Subcutaneous abdominal adipose tissue (tissue), 5 donors: ENCODE measurements around the gene ZAR1L.

Source experiments
- H3K27ac ChIP-seq: one replicate; pipeline ENCODE4 v1.7.0; 2013; ENCODE audit warnings: low read depth, mild to moderate bottlenecking, inconsistent platforms, low read length, moderate library complexity
- H3K27me3 ChIP-seq, 5 donors: one replicate each; pipeline ENCODE4 v1.7.0; 2013; ENCODE audit warnings: low read length in 5 of 5, inconsistent platforms in 1 of 5; ENCODE audit not compliant: control insufficient read depth in 5 of 5, insufficient read depth in 4 of 5
- H3K36me3 ChIP-seq, 5 donors: one replicate each; pipeline ENCODE4 v1.7.0; 2013; ENCODE audit warnings: low read length in 5 of 5; ENCODE audit not compliant: control insufficient read depth in 5 of 5, insufficient read depth in 5 of 5
- H3K4me1 ChIP-seq, 5 donors: one replicate each; pipeline ENCODE4 v1.7.0; 2013; ENCODE audit warnings: low read length in 5 of 5, mild to moderate bottlenecking in 3 of 5, moderate library complexity in 1 of 5; ENCODE audit not compliant: control insufficient read depth in 5 of 5, insufficient read depth in 5 of 5
- H3K4me3 ChIP-seq, 5 donors: one replicate each; pipeline ENCODE4 v1.7.0; 2013; ENCODE audit warnings: low read length in 5 of 5, low read depth in 1 of 5
- H3K9ac ChIP-seq, 5 donors: one replicate each; pipeline ENCODE4 v1.7.0; 2013; ENCODE audit warnings: low read length in 5 of 5, mild to moderate bottlenecking in 4 of 5, moderate library complexity in 3 of 5
- H3K9me3 ChIP-seq, 5 donors: one replicate each; pipeline ENCODE4 v1.7.0; 2013; ENCODE audit warnings: low read length in 5 of 5; ENCODE audit not compliant: control insufficient read depth in 5 of 5
- donor health status: healthy.
- donor health status: healthy.
- donor health status: healthy.
- donor health status: healthy.
- donor health status: healthy.

ZAR1L gene

DNA sequence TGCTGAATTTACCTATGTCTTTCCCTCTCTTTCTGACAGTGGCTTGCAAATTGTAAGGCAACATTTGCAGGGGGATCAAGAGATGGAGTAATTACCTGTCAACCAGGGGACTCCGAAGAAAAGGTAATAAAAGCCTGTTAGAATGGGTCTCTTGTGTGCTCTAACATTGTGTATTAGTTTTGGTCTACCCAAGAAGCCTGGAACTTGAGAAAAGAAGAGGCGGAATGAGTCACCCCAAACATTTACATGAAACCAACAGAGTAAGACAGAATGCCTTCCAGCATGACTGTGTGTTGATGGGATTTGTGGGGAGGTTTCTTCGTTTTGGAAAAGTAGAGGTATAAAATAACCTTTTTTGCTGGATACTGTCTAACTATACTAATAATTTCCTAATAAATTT lies 36.7 kb downstream of the ZAR1L start:
- H3K36me3 ChIP-seq, result peaks cover 13 to 62% (median 40%) of the 10 kb centered on the region in 5 donors
- no peak overlapping the region for H3K4me3 ChIP-seq
- H3K27ac ChIP-seq, result no peak overlapping the region
- no peaks in the 10 kb centered on the region for H3K4me1 ChIP-seq
- H3K9me3 ChIP-seq, result no peaks in the 10 kb centered on the region
- H3K9ac ChIP-seq, result no peak overlapping the region
- no peaks in the 10 kb centered on the region for H3K27me3 ChIP-seq

DNA sequence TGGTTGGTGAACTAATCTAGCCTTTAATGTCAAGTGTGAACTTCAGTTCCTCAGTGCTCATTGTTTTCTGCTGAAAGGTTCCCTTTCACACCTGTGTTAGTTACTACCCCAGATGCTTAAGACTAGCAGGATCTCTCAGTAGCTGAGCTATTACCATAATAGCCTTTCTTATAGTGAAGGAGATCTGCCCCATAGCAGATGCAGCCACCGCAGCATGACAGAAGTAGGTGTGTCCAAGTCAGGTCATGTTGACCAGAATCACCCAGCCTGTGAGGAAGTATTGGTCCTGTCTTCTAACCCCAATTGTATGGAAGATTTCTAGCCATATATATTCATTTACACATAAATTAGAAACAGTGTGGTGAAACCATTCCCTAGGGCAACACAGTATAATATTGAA lies 37.3 kb downstream of the ZAR1L start:
- peaks cover 13 to 63% (median 40%) of the 10 kb centered on the region in 5 donors for H3K36me3 ChIP-seq
- no peaks in the 10 kb centered on the region for H3K4me1 ChIP-seq
- no peaks in the 10 kb centered on the region for H3K9me3 ChIP-seq
- no peak overlapping the region for H3K4me3 ChIP-seq
- no peak overlapping the region for H3K27ac ChIP-seq
- H3K9ac ChIP-seq, result no peak overlapping the region
- no peaks in the 10 kb centered on the region for H3K27me3 ChIP-seq

DNA sequence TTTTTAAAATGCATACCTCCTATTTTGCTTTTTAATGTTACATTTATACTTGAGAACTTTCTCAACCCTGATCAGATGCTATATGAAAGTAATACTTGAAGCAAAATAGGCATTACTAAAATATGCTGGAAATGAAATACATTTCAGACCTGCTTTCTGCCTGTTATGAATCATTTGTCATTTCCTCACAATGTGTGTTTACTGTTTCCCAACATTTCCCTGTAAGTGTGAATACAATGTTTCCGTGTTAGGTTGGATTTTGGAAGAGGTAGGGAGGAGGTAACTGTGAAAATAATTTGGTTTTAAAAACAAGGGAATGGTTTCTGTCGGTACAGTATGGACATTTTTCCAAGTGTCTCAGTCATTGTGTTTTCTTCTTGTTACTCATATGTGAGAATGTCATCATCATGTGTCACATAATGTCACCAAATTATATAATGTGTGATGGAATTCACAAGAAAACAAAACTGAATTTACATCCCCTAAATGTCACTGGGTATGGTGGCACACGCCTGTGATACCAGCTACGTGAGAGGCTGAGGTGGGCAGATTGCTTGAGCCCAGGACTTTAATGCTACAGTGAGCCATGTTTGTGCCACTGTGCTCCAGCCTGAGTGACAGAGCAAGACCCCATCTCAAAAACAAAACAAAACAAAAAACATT lies 43.0 kb downstream of the ZAR1L start:
- Histone ChIP-seq H3K4me3 (no peak overlapping the region), H3K27ac (no peak overlapping the region), H3K27me3 (no peaks in the 10 kb centered on the region), H3K4me1 (peaks cover 0 to 10% (median 0%) of the 10 kb centered on the region in 5 donors), H3K9ac (no peak overlapping the region), H3K36me3 (peaks cover 1 to 45% (median 41%) of the 10 kb centered on the region in 5 donors), H3K9me3 (no peaks in the 10 kb centered on the region)

DNA sequence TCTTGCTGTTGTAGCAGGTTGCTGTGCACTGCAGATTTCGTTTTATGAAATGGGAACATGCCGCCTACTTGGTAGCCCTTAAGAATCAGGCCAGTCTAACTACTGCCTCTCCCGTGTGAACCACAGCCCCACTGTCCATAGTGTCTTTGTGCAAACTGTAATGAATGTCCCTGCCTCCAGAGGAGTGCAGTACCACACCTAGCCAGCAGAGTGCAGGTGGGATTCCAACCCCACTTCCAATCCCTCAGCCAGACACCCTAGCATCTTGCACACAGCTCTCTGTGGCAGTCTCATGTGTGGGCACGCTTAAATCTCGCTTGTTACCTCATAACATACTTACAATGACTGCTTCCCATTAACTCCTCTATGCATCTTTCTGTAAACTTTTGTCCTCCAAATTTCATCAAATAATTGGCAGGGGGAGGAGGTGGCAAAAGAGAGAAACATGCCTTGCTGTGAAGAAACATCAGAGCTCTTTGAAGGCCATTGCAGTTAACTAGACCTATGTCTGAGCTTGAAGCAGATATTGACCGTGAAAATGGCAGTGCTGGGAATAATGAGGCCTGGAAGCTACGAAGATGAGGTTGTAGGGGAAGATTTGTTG lies 47.2 kb downstream of the ZAR1L start:
- H3K4me1 ChIP-seq, result peaks cover 0 to 27% (median 0%) of the 10 kb centered on the region in 5 donors
- no peak overlapping the region for H3K27ac ChIP-seq
- no peaks in the 10 kb centered on the region for H3K27me3 ChIP-seq
- no peak overlapping the region for H3K4me3 ChIP-seq
- no peaks in the 10 kb centered on the region for H3K9me3 ChIP-seq
- no peak overlapping the region for H3K9ac ChIP-seq
- peaks cover 9 to 45% (median 33%) of the 10 kb centered on the region in 5 donors for H3K36me3 ChIP-seq

DNA sequence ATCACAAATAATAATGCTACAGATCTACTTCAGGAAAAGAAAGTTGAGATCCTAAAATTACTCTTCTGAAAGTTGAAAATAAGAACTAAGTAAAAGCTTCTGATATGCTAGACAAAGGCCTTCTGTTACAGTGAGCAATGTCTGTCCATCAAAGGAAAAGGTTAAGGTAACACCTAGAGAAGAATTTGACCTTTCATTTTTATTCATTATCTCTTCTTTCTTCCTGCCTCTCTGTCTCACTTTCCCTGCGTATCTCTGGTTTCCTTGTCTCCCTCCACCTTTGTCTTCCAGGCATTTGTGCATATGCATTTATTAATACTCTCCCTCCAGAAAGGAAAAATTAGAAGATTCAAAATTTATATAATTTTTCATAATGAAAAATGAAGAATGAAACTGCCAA lies 49.0 kb downstream of the ZAR1L start:
- Histone ChIP-seq H3K9ac (no peak overlapping the region), H3K4me3 (no peak overlapping the region), H3K9me3 (no peaks in the 10 kb centered on the region), H3K36me3 (peaks cover 9 to 40% (median 30%) of the 10 kb centered on the region in 5 donors), H3K4me1 (peaks cover 0 to 38% (median 5%) of the 10 kb centered on the region in 5 donors), H3K27ac (no peak overlapping the region), H3K27me3 (no peaks in the 10 kb centered on the region)

DNA sequence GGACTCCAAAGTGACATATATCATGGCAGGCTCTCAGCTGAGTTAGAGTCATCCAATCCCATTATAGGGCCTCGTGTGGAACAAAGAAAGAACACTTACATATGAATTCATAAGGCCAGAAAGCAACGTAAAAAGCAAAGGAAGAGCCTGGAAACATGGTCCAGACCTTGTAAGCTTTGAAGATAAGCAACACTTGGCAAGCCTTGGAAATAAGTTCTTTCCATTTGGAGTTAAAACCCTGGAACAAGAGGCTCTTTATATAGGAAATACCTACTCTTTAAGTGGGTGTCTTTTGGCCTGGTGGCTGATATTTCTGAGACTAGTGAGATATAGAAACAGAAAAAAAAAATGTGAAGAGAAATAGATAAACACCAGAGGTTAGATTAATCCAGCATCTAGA lies 49.4 kb downstream of the ZAR1L start:
- peaks cover 9 to 36% (median 26%) of the 10 kb centered on the region in 5 donors for H3K36me3 ChIP-seq
- H3K4me3 ChIP-seq, result no peak overlapping the region
- no peaks in the 10 kb centered on the region for H3K9me3 ChIP-seq
- H3K9ac ChIP-seq, result no peak overlapping the region
- H3K27ac ChIP-seq, result no peak overlapping the region
- H3K4me1 ChIP-seq, result peaks cover 0 to 38% (median 8%) of the 10 kb centered on the region in 5 donors
- no peaks in the 10 kb centered on the region for H3K27me3 ChIP-seq

DNA sequence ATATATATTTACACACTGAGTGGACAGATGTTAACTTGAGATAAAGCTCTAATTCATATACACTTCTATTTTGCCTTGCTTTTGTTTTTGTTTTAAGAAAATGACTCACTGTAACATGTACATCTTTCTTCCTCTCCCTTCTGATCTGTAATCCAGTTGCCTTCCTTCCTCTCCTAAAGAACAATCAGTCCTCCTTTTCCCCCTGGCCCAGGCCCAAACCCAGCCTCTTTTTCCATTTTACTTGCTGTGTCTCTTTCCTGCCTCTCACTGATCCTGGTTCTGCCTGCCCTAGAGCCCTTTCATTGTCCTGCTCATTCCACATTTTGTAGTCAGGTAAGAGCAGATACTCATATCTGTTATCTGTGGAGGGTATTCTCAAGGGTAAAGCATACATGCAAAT lies 50.8 kb downstream of the ZAR1L start:
- H3K9ac ChIP-seq, result no peak overlapping the region
- peaks cover 0 to 38% (median 8%) of the 10 kb centered on the region in 5 donors for H3K4me1 ChIP-seq
- H3K27me3 ChIP-seq, result no peaks in the 10 kb centered on the region
- peak overlapping the region; percentile 38 for H3K27ac ChIP-seq
- H3K4me3 ChIP-seq, result no peak overlapping the region
- H3K36me3 ChIP-seq, result peaks cover 9 to 33% (median 23%) of the 10 kb centered on the region in 5 donors
- H3K9me3 ChIP-seq, result no peaks in the 10 kb centered on the region

DNA sequence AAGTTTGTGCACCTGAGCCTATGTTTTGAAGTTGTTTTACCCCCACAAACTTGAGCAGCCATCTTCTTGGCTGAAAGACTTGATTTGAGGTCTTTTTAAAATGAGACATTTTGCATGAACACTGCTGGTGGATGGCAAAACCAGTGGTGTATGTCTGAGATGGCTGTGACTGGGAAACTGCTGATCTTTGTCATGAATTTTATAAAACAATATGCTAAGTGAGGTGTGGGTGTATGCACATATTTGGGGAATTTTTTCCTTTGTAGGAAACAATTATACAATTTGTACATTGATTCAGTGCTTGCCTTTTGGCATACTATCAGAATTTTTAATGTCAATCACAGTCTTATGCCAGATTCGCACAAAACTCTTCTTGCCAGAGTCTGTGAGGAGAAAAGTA lies 52.5 kb downstream of the ZAR1L start:
- Histone ChIP-seq H3K27ac (peak overlapping the region; percentile 65), H3K4me3 (no peak overlapping the region), H3K9ac (peak overlapping the region in 1 of 5 donors; percentile 22), H3K9me3 (no peaks in the 10 kb centered on the region), H3K36me3 (peaks cover 9 to 22% (median 16%) of the 10 kb centered on the region in 5 donors), H3K4me1 (peaks cover 0 to 38% (median 8%) of the 10 kb centered on the region in 5 donors), H3K27me3 (no peaks in the 10 kb centered on the region)

DNA sequence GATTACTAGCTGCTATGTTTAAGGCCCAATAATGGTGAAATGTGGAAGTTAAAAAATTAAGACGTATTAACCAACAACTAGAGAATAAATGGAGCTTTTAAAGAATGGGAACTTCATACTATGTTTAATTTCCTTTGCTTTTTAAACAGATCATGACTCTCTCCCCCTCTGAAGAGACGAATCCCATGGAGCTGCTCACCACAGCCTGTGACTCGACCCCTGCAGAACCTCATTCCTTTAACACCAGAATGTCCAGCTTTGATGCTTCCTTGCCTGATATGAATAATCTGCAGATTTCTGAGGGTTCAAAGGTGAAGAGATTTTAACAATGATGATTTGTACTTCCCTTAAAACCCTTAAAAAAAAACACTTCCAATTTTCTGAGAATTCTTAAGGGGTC lies 53.0 kb downstream of the ZAR1L start:
- H3K27me3 ChIP-seq, result no peaks in the 10 kb centered on the region
- peaks cover 0 to 38% (median 8%) of the 10 kb centered on the region in 5 donors for H3K4me1 ChIP-seq
- no peaks in the 10 kb centered on the region for H3K9me3 ChIP-seq
- H3K4me3 ChIP-seq, result no peak overlapping the region
- H3K9ac ChIP-seq, result peak overlapping the region in 1 of 5 donors; percentile 22
- peaks cover 9 to 18% (median 12%) of the 10 kb centered on the region in 5 donors for H3K36me3 ChIP-seq
- H3K27ac ChIP-seq, result peak overlapping the region; percentile 65

DNA sequence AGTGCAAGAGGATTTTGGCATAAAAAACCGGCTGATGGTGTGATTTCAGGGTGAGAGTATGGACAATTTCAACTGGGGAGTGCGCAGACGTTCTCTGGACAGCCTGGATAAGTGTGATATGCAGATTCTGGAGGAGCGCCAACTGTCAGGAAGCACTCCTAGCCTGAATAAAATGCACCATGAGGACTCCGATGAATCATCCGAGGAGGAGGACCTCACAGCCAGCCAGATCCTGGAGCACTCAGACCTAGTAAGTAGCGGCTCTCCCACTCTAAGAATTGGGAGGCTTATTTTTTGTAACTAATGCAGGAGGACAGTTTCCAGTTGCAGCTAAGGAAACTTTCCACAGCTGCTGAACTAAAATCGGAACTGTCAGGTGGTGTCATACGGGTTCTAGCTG lies 53.6 kb downstream of the ZAR1L start:
- no peak overlapping the region for H3K9ac ChIP-seq
- H3K4me3 ChIP-seq, result no peak overlapping the region
- H3K36me3 ChIP-seq, result peaks cover 5 to 12% (median 10%) of the 10 kb centered on the region in 5 donors
- peaks cover 0 to 38% (median 8%) of the 10 kb centered on the region in 5 donors for H3K4me1 ChIP-seq
- no peaks in the 10 kb centered on the region for H3K27me3 ChIP-seq
- peak overlapping the region; percentile 65 for H3K27ac ChIP-seq
- H3K9me3 ChIP-seq, result no peaks in the 10 kb centered on the region
